Erythroblast (primary cell): ENCODE results near the gene NME7.
"Not testable (repeated sequence)": the region's sequence is repeated elsewhere in the genome, so short reads cannot be mapped to it uniquely, and the experiment has no call there.

Source experiments
- GATA1 ChIP-seq: IDR thresholded peaks from 2 replicates; pipeline ENCODE4 v1.6.1; 2011; ENCODE audit warnings: low read depth, mild to moderate bottlenecking, control low read depth, low read length, moderate library complexity
- POLR2A ChIP-seq: IDR thresholded peaks from 2 replicates; pipeline ENCODE4 v1.6.1; 2011; ENCODE audit warnings: mild to moderate bottlenecking, low read length

- TF ChIP-seq POLR2A, GATA1: not testable (repeated sequence)
Measured at GRCh38 chr1:169342096-169342495, 25.5 kb downstream of the NME7 start.
